HL-60 (cell line): ENCODE data around the gene STIM2.
"Not testable (repeated sequence)": the region's sequence is repeated elsewhere in the genome, so short reads cannot be mapped to it uniquely, and the experiment has no call there.

ENCODE experiments used
- DNase-seq, 2 experiments: peaks; one replicate each; pipeline ENCODE4 v3.0.0-alpha.2; 2010 to 2020; ENCODE audit warnings: low read depth in 1 of 2, low spot score in 1 of 2
- H3K27ac ChIP-seq: fragments of 250-450 bp; sonication (Bioruptor Pico); replicated peaks from 2 replicates; pipeline ENCODE4 v1.5.1; 2020; ENCODE audit warnings: mild to moderate bottlenecking, moderate library complexity
- H3K27me3 ChIP-seq: fragments of 250-450 bp; sonication (Bioruptor Pico); 2 replicates; pipeline ENCODE4 v1.5.1; 2021; ENCODE audit warnings: mild to moderate bottlenecking, moderate library complexity; ENCODE audit not compliant: insufficient read depth, poor library complexity, severe bottlenecking
- H3K4me3 ChIP-seq: replicated peaks from 2 replicates; pipeline ENCODE4 v1.5.1; 2011; ENCODE audit warnings: mild to moderate bottlenecking, control low read depth, low read length; ENCODE audit not compliant: insufficient read depth
- GABPA ChIP-seq: IDR thresholded peaks from 2 replicates; pipeline ENCODE4 v1.6.1; 2012; ENCODE audit warnings: low read depth
- POLR2AphosphoS5 ChIP-seq: IDR thresholded peaks from 2 replicates; pipeline ENCODE4 v1.6.1; 2012; ENCODE audit warnings: low read depth
- SPI1 ChIP-seq: IDR thresholded peaks from 2 replicates; pipeline ENCODE4 v1.6.1; 2012; ENCODE audit warnings: low read depth, mild to moderate bottlenecking, borderline replicate concordance
- TF ChIP-seq, protein P1 (sequence below): IDR thresholded peaks from 2 replicates; pipeline ENCODE4 v1.6.1; 2012; ENCODE audit warnings: low read depth; ENCODE audit not compliant: insufficient replicate concordance
- TF ChIP-seq, protein P2 (sequence below): IDR thresholded peaks from one replicate; pipeline ENCODE4 v1.5.1; 2011; ENCODE audit warnings: low read length, control low read depth, inconsistent platforms; ENCODE audit not compliant: insufficient read depth

Gene STIM2

GRCh38 chr4:26891867-26892266, 31.2 kb downstream of the STIM2 start:
- no peak overlapping the region for H3K27ac ChIP-seq
- no peak overlapping the region for H3K4me3 ChIP-seq
- no peak for DNase-seq
- H3K27me3 ChIP-seq: no peaks in the 10 kb centered on the region
- TF ChIP-seq POLR2AphosphoS5 (no peak), SPI1 (no peak), GABPA (no peak)
- TF ChIP-seq, protein P1, sequence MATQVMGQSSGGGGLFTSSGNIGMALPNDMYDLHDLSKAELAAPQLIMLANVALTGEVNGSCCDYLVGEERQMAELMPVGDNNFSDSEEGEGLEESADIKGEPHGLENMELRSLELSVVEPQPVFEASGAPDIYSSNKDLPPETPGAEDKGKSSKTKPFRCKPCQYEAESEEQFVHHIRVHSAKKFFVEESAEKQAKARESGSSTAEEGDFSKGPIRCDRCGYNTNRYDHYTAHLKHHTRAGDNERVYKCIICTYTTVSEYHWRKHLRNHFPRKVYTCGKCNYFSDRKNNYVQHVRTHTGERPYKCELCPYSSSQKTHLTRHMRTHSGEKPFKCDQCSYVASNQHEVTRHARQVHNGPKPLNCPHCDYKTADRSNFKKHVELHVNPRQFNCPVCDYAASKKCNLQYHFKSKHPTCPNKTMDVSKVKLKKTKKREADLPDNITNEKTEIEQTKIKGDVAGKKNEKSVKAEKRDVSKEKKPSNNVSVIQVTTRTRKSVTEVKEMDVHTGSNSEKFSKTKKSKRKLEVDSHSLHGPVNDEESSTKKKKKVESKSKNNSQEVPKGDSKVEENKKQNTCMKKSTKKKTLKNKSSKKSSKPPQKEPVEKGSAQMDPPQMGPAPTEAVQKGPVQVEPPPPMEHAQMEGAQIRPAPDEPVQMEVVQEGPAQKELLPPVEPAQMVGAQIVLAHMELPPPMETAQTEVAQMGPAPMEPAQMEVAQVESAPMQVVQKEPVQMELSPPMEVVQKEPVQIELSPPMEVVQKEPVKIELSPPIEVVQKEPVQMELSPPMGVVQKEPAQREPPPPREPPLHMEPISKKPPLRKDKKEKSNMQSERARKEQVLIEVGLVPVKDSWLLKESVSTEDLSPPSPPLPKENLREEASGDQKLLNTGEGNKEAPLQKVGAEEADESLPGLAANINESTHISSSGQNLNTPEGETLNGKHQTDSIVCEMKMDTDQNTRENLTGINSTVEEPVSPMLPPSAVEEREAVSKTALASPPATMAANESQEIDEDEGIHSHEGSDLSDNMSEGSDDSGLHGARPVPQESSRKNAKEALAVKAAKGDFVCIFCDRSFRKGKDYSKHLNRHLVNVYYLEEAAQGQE: no peak
- TF ChIP-seq, protein P2, sequence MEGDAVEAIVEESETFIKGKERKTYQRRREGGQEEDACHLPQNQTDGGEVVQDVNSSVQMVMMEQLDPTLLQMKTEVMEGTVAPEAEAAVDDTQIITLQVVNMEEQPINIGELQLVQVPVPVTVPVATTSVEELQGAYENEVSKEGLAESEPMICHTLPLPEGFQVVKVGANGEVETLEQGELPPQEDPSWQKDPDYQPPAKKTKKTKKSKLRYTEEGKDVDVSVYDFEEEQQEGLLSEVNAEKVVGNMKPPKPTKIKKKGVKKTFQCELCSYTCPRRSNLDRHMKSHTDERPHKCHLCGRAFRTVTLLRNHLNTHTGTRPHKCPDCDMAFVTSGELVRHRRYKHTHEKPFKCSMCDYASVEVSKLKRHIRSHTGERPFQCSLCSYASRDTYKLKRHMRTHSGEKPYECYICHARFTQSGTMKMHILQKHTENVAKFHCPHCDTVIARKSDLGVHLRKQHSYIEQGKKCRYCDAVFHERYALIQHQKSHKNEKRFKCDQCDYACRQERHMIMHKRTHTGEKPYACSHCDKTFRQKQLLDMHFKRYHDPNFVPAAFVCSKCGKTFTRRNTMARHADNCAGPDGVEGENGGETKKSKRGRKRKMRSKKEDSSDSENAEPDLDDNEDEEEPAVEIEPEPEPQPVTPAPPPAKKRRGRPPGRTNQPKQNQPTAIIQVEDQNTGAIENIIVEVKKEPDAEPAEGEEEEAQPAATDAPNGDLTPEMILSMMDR: no peak

- Histone ChIP-seq H3K27ac (no peak overlapping the region), H3K27me3 (no peaks in the 10 kb centered on the region), H3K4me3 (no peak overlapping the region)
- no peak for TF ChIP-seq POLR2AphosphoS5
- TF ChIP-seq, protein P1: no peak
- TF ChIP-seq SPI1: no peak
- no peak for TF ChIP-seq GABPA
- TF ChIP-seq, protein P2: no peak
- DNase-seq: no peak
Measured at GRCh38 chr4:26892480-26893150, 32.0 kb downstream of the STIM2 start.

DNA sequence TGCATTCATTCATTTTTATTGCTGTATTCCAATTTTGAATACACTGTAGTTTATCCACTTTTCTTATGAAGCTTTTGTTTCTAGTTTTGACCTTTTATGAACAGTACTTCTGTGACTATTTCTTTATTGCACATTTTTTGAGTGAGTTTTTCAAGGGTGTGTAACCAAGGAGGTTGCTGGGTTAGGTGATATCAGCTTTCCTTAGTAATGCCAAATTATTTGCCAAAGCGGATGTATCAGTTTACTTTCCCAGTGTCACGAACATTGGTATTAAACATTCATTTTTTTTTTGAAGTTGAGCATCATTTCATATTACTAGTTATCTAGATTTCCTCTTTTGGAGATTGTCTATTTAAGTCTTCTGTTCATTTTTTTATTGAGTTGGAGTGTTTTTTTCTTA, 32.9 kb downstream of the STIM2 start:
- no peak overlapping the region for H3K27ac ChIP-seq
- no peak overlapping the region for H3K4me3 ChIP-seq
- no peak for DNase-seq
- no peaks in the 10 kb centered on the region for H3K27me3 ChIP-seq
- TF ChIP-seq POLR2AphosphoS5 (no peak), SPI1 (no peak), GABPA (no peak)
- TF ChIP-seq, protein P2: no peak
- TF ChIP-seq, protein P1: no peak

DNA sequence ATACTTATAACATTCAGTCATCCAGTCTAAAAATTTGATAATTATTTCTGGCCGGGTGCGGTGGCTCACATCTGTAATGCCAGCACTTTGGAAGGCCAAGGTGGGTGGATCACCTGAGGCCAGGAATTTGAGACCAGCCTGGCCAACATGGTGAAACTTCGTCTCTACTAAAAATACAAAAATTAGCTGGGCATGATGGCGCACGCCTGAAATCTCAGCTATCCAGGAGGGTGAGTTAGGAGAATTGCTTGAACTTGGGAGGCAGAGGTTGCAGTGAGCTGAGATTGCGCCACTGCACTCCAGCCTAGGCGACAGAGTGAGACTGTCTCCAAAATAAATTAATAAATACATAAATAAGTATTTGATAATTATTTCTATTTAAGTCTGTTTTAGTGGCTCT, 34.2 kb downstream of the STIM2 start:
- not testable (repeated sequence) for H3K27ac ChIP-seq, H3K4me3 ChIP-seq

More for the DNA sequence above, 34.2 kb downstream of the STIM2 start:
- not testable (repeated sequence) for H3K27me3 ChIP-seq, DNase-seq
